ENCODE data around the gene NXPH2. TPM values are rescaled to one million over a fixed set of nuclear protein-coding genes. Genes with fewer than 3 reads are reported as not detected.

Gene NXPH2
- total and polyA plus RNA-seq, 9 donors, result 8.3 to 18.5 (median 11.1) TPM

DNA sequence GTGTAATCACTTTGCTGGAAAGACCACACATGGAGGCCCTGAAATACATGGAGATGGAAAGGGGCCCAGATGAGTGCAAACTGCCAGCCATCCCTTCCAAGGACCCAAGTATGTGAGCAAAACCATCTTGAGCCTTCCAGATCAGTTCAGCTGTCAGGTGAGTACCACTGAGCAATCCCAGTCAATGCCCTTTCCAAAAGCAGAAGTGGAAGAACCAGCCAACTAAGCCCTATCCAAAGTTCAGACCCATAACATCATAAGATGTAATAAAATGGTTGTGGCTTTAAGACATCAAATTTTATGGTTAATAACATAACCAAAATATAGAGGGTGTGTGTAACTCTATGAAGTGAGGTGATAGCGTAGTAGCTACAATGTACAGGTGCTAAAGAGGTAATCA is 88.5 kb downstream of the NXPH2 start:
- Histone ChIP-seq H3K9me3 (replicated peaks; ENCODE audit: control insufficient read depth, low read depth, low read length) (no peaks in the 10 kb centered on the region), H3K27me3 (ENCODE audit: control insufficient read depth, insufficient read depth, low read length) (no peaks in the 10 kb centered on the region), H3K27ac (ENCODE audit: low read length) (no peak overlapping the region), H3K4me1 (ENCODE audit: control insufficient read depth, insufficient read depth, low read length) (no peaks in the 10 kb centered on the region), H3K4me3 (ENCODE audit: low read length) (no peak overlapping the region), H3K36me3 (ENCODE audit: control insufficient read depth, insufficient read depth, low read length) (no peaks in the 10 kb centered on the region)
- WGBS (ENCODE audit: insufficient coverage), result 100% methylated on average over 1 of the region's 1 CpG
- no peak for DNase-seq

DNA sequence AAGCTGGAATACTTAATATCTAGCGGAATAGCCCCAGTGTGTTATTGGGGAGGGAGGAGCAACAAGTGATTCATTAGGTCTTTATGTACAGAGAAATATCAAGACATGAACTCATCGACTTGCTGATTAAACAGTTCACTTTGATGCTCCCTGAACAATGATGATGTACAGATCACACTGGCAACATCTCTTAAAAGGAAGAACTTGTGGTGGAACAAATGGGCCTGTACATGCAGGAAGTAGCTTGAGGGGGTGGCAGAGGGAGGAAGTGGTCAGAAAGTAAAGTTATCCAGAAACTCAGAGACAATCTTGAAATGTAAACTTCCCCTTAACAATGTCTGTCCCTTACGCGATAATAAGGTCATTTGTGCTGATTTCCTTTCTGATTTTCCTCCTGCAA is 90.5 kb downstream of the NXPH2 start:
- H3K27ac ChIP-seq (ENCODE audit: low read length), result no peak overlapping the region
- DNase-seq, result peak; percentile 48
- 59% methylated on average over 4 of the region's 4 CpGs for WGBS (ENCODE audit: insufficient coverage)
- H3K4me1 ChIP-seq (ENCODE audit: control insufficient read depth, insufficient read depth, low read length), result no peaks in the 10 kb centered on the region
- H3K27me3 ChIP-seq (ENCODE audit: control insufficient read depth, insufficient read depth, low read length), result no peaks in the 10 kb centered on the region
- H3K9me3 ChIP-seq (replicated peaks; ENCODE audit: control insufficient read depth, low read depth, low read length), result no peaks in the 10 kb centered on the region
- no peaks in the 10 kb centered on the region for H3K36me3 ChIP-seq (ENCODE audit: control insufficient read depth, insufficient read depth, low read length)
- no peak overlapping the region for H3K4me3 ChIP-seq (ENCODE audit: low read length)

DNA sequence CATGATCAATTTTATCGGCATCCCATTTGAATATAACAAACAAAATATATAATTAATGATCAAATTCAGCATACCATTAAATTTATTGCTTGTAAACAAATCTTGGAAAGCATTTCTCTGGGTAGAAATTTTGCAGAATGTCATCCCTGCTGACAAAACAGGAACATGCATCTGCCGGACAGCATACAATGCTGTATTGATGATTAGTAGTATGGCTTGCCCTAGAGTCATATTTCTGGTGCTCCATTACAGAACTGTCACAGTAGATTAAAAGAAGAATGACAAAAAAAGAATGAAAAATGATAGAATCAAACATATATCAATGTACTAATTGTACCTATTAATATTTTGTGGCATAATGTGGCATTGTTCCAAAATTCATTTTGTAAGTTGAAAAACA is 98.0 kb downstream of the NXPH2 start:
- no CpG with 5 or more reads among the region's 2 CpGs for WGBS (ENCODE audit: insufficient coverage)
- no peak overlapping the region for H3K4me3 ChIP-seq (ENCODE audit: low read length)
- H3K27ac ChIP-seq (ENCODE audit: low read length), result no peak overlapping the region
- no peaks in the 10 kb centered on the region for H3K27me3 ChIP-seq (ENCODE audit: control insufficient read depth, insufficient read depth, low read length)
- no peak for DNase-seq
- H3K9me3 ChIP-seq (replicated peaks; ENCODE audit: control insufficient read depth, low read depth, low read length), result no peaks in the 10 kb centered on the region
- no peaks in the 10 kb centered on the region for H3K36me3 ChIP-seq (ENCODE audit: control insufficient read depth, insufficient read depth, low read length)
- no peaks in the 10 kb centered on the region for H3K4me1 ChIP-seq (ENCODE audit: control insufficient read depth, insufficient read depth, low read length)

DNA sequence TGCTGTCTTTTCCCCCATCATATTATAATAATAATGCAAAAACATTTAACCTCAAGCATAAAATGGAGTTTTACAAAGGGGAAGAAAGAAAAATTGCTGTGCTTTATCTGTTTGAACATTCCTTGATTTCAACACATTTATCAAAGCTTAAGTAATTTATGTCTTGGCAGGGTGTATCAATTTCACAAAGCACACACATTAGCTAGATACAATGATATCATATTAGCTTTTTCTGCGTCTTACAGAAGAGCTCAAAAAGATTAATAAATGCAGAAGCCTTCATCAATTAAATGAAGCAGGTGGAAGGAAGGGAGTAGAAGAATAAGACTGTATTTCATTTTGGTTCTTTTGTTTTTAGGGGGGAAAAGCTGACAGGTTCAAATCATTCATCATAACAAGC is 103.0 kb downstream of the NXPH2 start:
- DNase-seq, result no peak
- Histone ChIP-seq H3K27ac (ENCODE audit: low read length) (no peak overlapping the region), H3K27me3 (ENCODE audit: control insufficient read depth, insufficient read depth, low read length) (no peaks in the 10 kb centered on the region), H3K4me3 (ENCODE audit: low read length) (no peak overlapping the region), H3K9me3 (replicated peaks; ENCODE audit: control insufficient read depth, low read depth, low read length) (no peaks in the 10 kb centered on the region), H3K36me3 (ENCODE audit: control insufficient read depth, insufficient read depth, low read length) (no peaks in the 10 kb centered on the region), H3K4me1 (ENCODE audit: control insufficient read depth, insufficient read depth, low read length) (no peaks in the 10 kb centered on the region)
- WGBS (ENCODE audit: insufficient coverage), result no CpG with 5 or more reads among the region's 1 CpG

DNA sequence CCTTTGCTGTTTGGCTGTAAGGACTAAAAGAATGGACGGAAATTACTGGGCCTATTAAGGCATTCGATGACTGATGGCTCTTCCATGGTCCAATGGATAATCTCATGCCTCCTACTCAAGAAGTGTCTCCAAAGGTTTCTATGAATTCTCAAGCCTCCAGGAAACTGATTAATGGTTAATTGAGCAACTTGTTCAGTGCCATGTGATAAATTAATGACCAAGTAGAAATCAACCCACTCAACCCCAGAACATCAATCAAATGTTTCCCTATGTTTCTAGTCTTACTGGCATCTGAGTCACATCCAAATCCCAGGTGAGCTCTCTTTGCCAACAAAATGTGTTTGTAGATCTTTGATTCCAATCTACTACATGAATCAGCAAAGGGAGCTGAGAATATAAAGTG is 103.6 kb downstream of the NXPH2 start:
- DNase-seq, result no peak
- no CpG with 5 or more reads among the region's 2 CpGs for WGBS (ENCODE audit: insufficient coverage)
- Histone ChIP-seq H3K9me3 (replicated peaks; ENCODE audit: control insufficient read depth, low read depth, low read length) (no peaks in the 10 kb centered on the region), H3K4me3 (ENCODE audit: low read length) (no peak overlapping the region), H3K36me3 (ENCODE audit: control insufficient read depth, insufficient read depth, low read length) (no peaks in the 10 kb centered on the region), H3K27ac (ENCODE audit: low read length) (no peak overlapping the region), H3K27me3 (ENCODE audit: control insufficient read depth, insufficient read depth, low read length) (no peaks in the 10 kb centered on the region), H3K4me1 (ENCODE audit: control insufficient read depth, insufficient read depth, low read length) (no peaks in the 10 kb centered on the region)

DNA sequence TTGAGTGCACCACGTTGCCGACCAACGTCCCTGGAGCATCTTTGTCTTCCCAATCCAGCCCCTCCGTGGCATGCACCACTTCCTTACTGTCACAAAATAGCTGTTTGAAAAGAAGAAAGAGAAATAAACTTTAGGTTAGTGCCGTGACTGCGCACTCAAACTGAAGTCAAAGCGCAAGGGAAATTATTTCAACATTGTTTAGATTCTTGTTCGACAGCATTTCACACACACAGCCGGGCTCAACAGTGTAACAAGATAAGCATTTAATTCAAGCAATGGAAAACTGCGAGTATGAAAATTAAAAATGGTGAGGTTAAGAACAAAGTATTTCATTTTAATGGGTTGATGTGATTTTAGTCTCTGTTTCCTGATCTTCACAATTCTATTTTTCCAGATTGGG is 108.6 kb downstream of the NXPH2 start:
- no peak for DNase-seq
- Histone ChIP-seq H3K27ac (ENCODE audit: low read length) (no peak overlapping the region), H3K36me3 (ENCODE audit: control insufficient read depth, insufficient read depth, low read length) (no peaks in the 10 kb centered on the region), H3K9me3 (replicated peaks; ENCODE audit: control insufficient read depth, low read depth, low read length) (no peaks in the 10 kb centered on the region), H3K4me1 (ENCODE audit: control insufficient read depth, insufficient read depth, low read length) (no peaks in the 10 kb centered on the region), H3K27me3 (ENCODE audit: control insufficient read depth, insufficient read depth, low read length) (no peaks in the 10 kb centered on the region), H3K4me3 (ENCODE audit: low read length) (no peak overlapping the region)
- WGBS (ENCODE audit: insufficient coverage), result 95% methylated on average over 5 of the region's 10 CpGs

DNA sequence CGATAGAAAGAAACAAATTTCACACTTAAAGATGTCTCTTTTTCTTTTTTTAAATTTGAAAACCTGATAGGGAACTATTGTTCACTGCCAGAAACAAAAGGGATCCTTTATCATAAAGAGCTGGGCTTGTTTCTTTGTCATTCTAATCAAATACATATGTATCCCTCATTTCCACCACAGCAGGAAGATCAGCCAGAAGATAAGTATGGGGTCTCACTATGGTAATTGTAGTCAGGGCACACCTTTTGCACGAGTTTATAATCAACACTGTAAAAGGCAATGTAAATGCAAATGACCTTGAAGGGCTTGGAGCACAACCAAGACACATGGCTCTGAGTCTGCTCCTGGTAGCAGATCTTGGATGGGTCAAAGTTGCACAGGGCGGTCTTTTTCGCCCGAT is 109.5 kb downstream of the NXPH2 start:
- no peak for DNase-seq
- Histone ChIP-seq H3K27ac (ENCODE audit: low read length) (no peak overlapping the region), H3K9me3 (replicated peaks; ENCODE audit: control insufficient read depth, low read depth, low read length) (no peaks in the 10 kb centered on the region), H3K36me3 (ENCODE audit: control insufficient read depth, insufficient read depth, low read length) (no peaks in the 10 kb centered on the region), H3K4me1 (ENCODE audit: control insufficient read depth, insufficient read depth, low read length) (no peaks in the 10 kb centered on the region), H3K4me3 (ENCODE audit: low read length) (no peak overlapping the region), H3K27me3 (ENCODE audit: control insufficient read depth, insufficient read depth, low read length) (no peaks in the 10 kb centered on the region)
- WGBS (ENCODE audit: insufficient coverage), result 40% methylated on average over 1 of the region's 5 CpGs

DNA sequence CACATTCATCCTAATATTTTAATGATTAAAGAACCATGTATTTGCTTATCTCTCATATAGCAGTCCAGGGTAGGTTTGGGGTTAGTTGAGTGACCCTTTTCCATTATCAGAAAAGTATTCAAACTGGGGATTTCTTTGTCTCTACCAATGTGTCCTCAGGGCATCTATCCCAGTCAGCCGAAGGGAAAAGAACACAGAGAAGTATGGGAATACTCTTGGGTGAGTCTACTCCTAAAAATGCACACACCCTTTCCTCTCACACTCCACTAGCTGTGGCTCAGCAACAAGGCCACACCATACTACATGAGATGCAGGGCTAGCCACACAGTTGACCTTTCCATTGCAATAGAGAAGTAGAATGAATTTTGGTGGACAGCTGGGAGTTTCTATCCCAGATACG is 114.3 kb downstream of the NXPH2 start:
- no peak overlapping the region for H3K4me3 ChIP-seq (ENCODE audit: low read length)
- no CpG with 5 or more reads among the region's 2 CpGs for WGBS (ENCODE audit: insufficient coverage)
- no peaks in the 10 kb centered on the region for H3K36me3 ChIP-seq (ENCODE audit: control insufficient read depth, insufficient read depth, low read length)
- H3K27ac ChIP-seq (ENCODE audit: low read length), result no peak overlapping the region
- H3K4me1 ChIP-seq (ENCODE audit: control insufficient read depth, insufficient read depth, low read length), result no peaks in the 10 kb centered on the region
- no peaks in the 10 kb centered on the region for H3K27me3 ChIP-seq (ENCODE audit: control insufficient read depth, insufficient read depth, low read length)
- DNase-seq, result no peak
- no peaks in the 10 kb centered on the region for H3K9me3 ChIP-seq (replicated peaks; ENCODE audit: control insufficient read depth, low read depth, low read length)

DNA sequence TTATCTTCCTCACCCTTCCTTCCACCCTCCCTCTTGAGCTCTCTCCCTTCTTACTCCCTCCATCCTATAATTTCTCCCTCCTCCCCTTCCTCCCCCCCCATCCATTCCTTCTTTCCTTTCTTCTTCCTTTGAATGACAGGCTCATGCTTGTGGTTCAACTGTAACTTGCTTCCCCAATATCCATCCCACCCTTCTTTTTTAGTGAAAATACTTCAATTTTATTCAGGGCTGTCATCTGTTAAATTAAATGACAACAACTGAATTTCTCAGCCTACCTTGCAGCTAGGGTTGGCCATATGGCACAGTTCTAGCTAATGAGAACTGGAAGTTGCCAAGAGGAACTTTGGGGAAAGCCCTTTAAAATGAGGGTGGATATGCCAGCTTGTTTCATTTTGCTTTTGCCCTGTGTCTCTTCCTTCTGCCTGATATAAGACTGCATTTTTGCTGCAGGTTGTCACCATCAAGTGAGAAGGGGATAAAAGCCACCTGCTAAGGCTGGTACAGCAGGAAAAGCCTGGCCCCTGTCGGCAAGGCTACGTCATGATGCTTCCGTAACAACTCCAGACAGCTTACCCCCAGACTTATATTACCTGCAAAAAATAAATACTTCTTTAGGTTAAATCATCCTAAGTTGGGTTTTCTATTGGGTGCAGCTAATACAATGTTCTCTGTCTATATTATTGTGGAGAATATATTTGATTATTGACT is 121.8 kb downstream of the NXPH2 start:
- WGBS (ENCODE audit: insufficient coverage), result no CpG with 5 or more reads among the region's 3 CpGs

DNA sequence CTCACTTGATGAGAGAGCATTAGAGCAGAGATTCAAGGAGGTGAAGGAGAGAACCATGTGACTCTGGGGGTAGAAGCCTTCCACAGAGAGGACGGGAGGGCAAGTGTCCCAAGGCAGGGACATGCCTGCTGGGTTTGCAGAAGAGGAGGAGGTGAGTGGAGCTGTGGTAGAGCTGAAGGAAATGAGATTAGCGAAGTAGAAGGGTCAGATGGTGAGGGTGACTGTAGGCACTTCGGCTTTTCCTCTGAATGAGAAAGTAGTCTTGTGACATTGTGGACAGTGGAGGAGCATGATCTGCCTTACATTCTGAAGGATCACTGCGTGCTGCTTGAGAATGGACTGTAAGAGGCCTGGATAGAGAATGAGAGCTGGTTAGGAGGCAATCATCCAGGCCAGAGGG is 126.0 kb downstream of the NXPH2 start:
- 84% methylated on average over 4 of the region's 4 CpGs for WGBS (ENCODE audit: insufficient coverage)
- H3K4me1 ChIP-seq (ENCODE audit: control insufficient read depth, insufficient read depth, low read length), result no peaks in the 10 kb centered on the region
- DNase-seq, result no peak

More for the DNA sequence above, 121.8 kb downstream of the NXPH2 start:
- Histone ChIP-seq H3K36me3 (ENCODE audit: control insufficient read depth, insufficient read depth, low read length) (no peaks in the 10 kb centered on the region), H3K9me3 (replicated peaks; ENCODE audit: control insufficient read depth, low read depth, low read length) (no peaks in the 10 kb centered on the region), H3K27ac (ENCODE audit: low read length) (no peak overlapping the region), H3K27me3 (ENCODE audit: control insufficient read depth, insufficient read depth, low read length) (no peaks in the 10 kb centered on the region), H3K4me1 (ENCODE audit: control insufficient read depth, insufficient read depth, low read length) (no peaks in the 10 kb centered on the region), H3K4me3 (ENCODE audit: low read length) (no peak overlapping the region)
- no peak for DNase-seq

DNA sequence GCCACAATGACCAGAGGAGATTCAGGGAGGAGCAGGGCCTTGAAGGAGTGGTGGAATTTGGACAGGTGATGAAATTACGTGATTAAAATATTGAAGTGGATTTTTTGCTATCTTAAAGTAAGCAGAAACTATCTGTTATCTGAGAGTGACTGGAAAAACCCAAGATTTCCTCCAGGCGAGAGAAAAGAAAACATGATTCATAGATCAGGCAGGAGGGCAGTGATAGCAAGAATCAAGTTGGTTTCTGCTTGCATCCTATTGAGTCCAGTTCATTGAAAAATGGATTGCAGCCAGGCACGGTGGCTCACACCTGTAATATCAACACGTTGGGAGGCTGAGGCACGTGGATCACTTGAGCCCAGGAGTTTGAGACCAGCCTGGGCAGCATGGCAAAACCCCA is 127.8 kb downstream of the NXPH2 start:
- no peak for DNase-seq
- H3K27ac ChIP-seq (ENCODE audit: low read length), result no peak overlapping the region
- H3K4me1 ChIP-seq (ENCODE audit: control insufficient read depth, insufficient read depth, low read length), result no peaks in the 10 kb centered on the region
- no peak overlapping the region for H3K4me3 ChIP-seq (ENCODE audit: low read length)
- H3K36me3 ChIP-seq (ENCODE audit: control insufficient read depth, insufficient read depth, low read length), result no peaks in the 10 kb centered on the region
- no peaks in the 10 kb centered on the region for H3K9me3 ChIP-seq (replicated peaks; ENCODE audit: control insufficient read depth, low read depth, low read length)
- H3K27me3 ChIP-seq (ENCODE audit: control insufficient read depth, insufficient read depth, low read length), result no peaks in the 10 kb centered on the region
- WGBS (ENCODE audit: insufficient coverage), result 93% methylated on average over 3 of the region's 5 CpGs

More for the DNA sequence above, 126.0 kb downstream of the NXPH2 start:
- no peaks in the 10 kb centered on the region for H3K9me3 ChIP-seq (replicated peaks; ENCODE audit: control insufficient read depth, low read depth, low read length)
- no peaks in the 10 kb centered on the region for H3K36me3 ChIP-seq (ENCODE audit: control insufficient read depth, insufficient read depth, low read length)
- H3K4me3 ChIP-seq (ENCODE audit: low read length), result no peak overlapping the region
- no peak overlapping the region for H3K27ac ChIP-seq (ENCODE audit: low read length)
- no peaks in the 10 kb centered on the region for H3K27me3 ChIP-seq (ENCODE audit: control insufficient read depth, insufficient read depth, low read length)
